SH-SY5Y (cell line): ENCODE measurements around the gene RBM7.

Source experiments
- GATA2 ChIP-seq: IDR thresholded peaks from 2 replicates; pipeline ENCODE4 v1.6.1; 2011; ENCODE audit warnings: mild to moderate bottlenecking, low read depth, low read length
- GATA3 ChIP-seq: IDR thresholded peaks from 2 replicates; pipeline ENCODE4 v1.6.1; 2011; ENCODE audit warnings: low read depth, mild to moderate bottlenecking, low read length, moderate library complexity

DNA sequence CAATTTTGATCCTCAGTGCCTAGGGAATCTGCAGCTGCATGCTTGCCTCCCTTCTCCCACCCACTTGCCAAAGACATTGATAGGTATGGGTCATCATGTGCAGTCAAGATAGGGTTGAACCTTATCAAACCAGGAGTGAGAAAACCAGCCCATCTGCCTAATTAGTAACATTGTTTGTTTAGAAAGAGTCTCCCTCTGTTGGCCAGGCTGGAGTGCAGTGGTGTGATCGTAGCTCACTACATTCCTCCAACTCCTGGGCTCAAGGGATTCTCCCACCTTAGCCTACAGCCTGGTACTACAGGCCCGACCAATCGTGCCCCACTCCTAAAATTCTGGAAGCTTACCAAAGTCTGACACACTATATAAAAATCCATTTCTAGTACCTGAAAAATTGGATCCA lies 4.7 kb upstream of the RBM7 start:
- no peak for TF ChIP-seq GATA3
- no peak for TF ChIP-seq GATA2
